Fibroblast of lung (primary cell): ENCODE results near the gene PLAGL1. TPM values are rescaled to one million over a fixed set of nuclear protein-coding genes. Genes with fewer than 3 reads are reported as not detected.
A peak's percentile ranks its signal among the peaks of the same experiment; 100 is the strongest.

ENCODE experiments used
- DNase-seq, 2 donors: peaks; one replicate each; pipeline versions ENCODE4 v3.0.0 to v3.0.0-alpha.2; 2010; ENCODE audit warnings: low read depth in 2 of 2
- H2AFZ ChIP-seq: 2 replicates; pipeline ENCODE4 v1.5.1; 2012; ENCODE audit warnings: low read length, control low read depth, inconsistent platforms
- H3K27ac ChIP-seq: 2 replicates; pipeline ENCODE4 v1.5.1; 2011; ENCODE audit warnings: low read length, control low read depth; ENCODE audit not compliant: insufficient read depth
- H3K27me3 ChIP-seq: 2 replicates; pipeline ENCODE4 v1.5.1; 2011; ENCODE audit warnings: mild to moderate bottlenecking, low read length; ENCODE audit not compliant: control insufficient read depth, insufficient read depth
- H3K36me3 ChIP-seq: 2 replicates; pipeline ENCODE4 v1.5.1; 2011; ENCODE audit warnings: low read length; ENCODE audit not compliant: control insufficient read depth, insufficient read depth
- H3K4me1 ChIP-seq: 2 replicates; pipeline ENCODE4 v1.5.1; 2011; ENCODE audit warnings: low read length; ENCODE audit not compliant: control insufficient read depth, insufficient read depth; ENCODE audit errors: extremely low read depth
- H3K4me2 ChIP-seq: 2 replicates; pipeline ENCODE4 v1.5.1; 2011; ENCODE audit warnings: low read length, control low read depth; ENCODE audit not compliant: insufficient read depth; ENCODE audit errors: extremely low read depth
- H3K4me3 ChIP-seq, 4 experiments: fragments of 200-600 bp in 1 of 4; sonication (generic) in 1 of 4; replicated peaks in 1 of 4; 2 replicates each; pipeline ENCODE4 v1.5.1; 2011 to 2016; ENCODE audit warnings: low read length in 4 of 4, low read depth in 3 of 4, mild to moderate bottlenecking in 3 of 4, control low read depth in 2 of 4, inconsistent platforms in 1 of 4, mixed read lengths in 1 of 4; ENCODE audit not compliant: insufficient read depth in 1 of 4; ENCODE audit errors: control extremely low read depth in 1 of 4
- H3K79me2 ChIP-seq: 2 replicates; pipeline ENCODE4 v1.5.1; 2012; ENCODE audit warnings: mild to moderate bottlenecking, low read length, inconsistent platforms; ENCODE audit not compliant: control insufficient read depth, insufficient read depth
- H3K9ac ChIP-seq: 2 replicates; pipeline ENCODE4 v1.5.1; 2011; ENCODE audit warnings: mild to moderate bottlenecking, low read length, control low read depth; ENCODE audit not compliant: insufficient read depth
- H3K9me3 ChIP-seq: 2 replicates; pipeline ENCODE4 v1.5.1; 2012; ENCODE audit warnings: low read depth, low read length; ENCODE audit not compliant: control insufficient read depth, insufficient read depth
- H4K20me1 ChIP-seq: 2 replicates; pipeline ENCODE4 v1.5.1; 2011; ENCODE audit warnings: low read length; ENCODE audit not compliant: control insufficient read depth, insufficient read depth; ENCODE audit errors: extremely low read depth
- EZH2 ChIP-seq: IDR thresholded peaks from 2 replicates; pipeline ENCODE4 v1.5.1; 2012; ENCODE audit warnings: low read length, control low read depth, mild to moderate bottlenecking; ENCODE audit errors: missing control alignments
- polyA minus RNA-seq: library from RNA; depleted of rRNA, polyadenylated mRNA; stranded (reverse); fragments of >200 nt; gene quantifications from 2 replicates; pipeline ENCODE4 v1.2.3, GENCODE V29; 2011; ENCODE audit warnings: low replicate concordance
- polyA plus RNA-seq, 2 donors: library from polyadenylated mRNA; depleted of rRNA in 1 of 2; stranded (reverse) in 1 of 2; unstranded in 1 of 2; fragments of >200 nt; gene quantifications; 2 replicates each; pipeline ENCODE4 v1.2.1, GENCODE V29; 2011 to 2012; ENCODE audit warnings: missing spikeins in 1 of 2
- total RNA-seq: library from RNA; depleted of rRNA; stranded (reverse); fragments of >200 nt; gene quantifications from 2 replicates; pipeline ENCODE4 v1.2.1, GENCODE V29; 2014
- TF ChIP-seq, protein P1 (sequence below), 2 donors: IDR thresholded peaks in 1 of 2; conservative IDR thresholded peaks in 1 of 2; 1 replicate in 1 of 2; 2 replicates in 1 of 2; pipeline ENCODE4 v1.5.1; 2011 to 2012; ENCODE audit warnings: low read length in 2 of 2, control low read depth in 1 of 2, inconsistent platforms in 1 of 2, low read depth in 1 of 2, mild to moderate bottlenecking in 1 of 2

Gene PLAGL1, protein sequence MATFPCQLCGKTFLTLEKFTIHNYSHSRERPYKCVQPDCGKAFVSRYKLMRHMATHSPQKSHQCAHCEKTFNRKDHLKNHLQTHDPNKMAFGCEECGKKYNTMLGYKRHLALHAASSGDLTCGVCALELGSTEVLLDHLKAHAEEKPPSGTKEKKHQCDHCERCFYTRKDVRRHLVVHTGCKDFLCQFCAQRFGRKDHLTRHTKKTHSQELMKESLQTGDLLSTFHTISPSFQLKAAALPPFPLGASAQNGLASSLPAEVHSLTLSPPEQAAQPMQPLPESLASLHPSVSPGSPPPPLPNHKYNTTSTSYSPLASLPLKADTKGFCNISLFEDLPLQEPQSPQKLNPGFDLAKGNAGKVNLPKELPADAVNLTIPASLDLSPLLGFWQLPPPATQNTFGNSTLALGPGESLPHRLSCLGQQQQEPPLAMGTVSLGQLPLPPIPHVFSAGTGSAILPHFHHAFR
- total RNA-seq: 8.0 and 11.4 TPM in 2 replicates
- polyA plus RNA-seq: 24.2 and 25.0 TPM in 2 replicates
- 19.1 and 19.5 TPM in 2 replicates for polyA plus RNA-seq (2012)
- polyA minus RNA-seq: 19.7 and 52.2 TPM in 2 replicates

- H4K20me1 ChIP-seq: no peaks in the 10 kb centered on the region
- H3K27ac ChIP-seq: peak within 1 kb of the TSS; percentile 84
- no peaks in the 10 kb centered on the region for H3K4me1 ChIP-seq
- no peaks in the 10 kb centered on the region for H3K27me3 ChIP-seq
- no peak for TF ChIP-seq EZH2
- peak; percentile 61 to 65 for DNase-seq
- H3K36me3 ChIP-seq: no peaks in the 10 kb centered on the region
- H3K9ac ChIP-seq: peak within 1 kb of the TSS; percentile 39
- H3K79me2 ChIP-seq: peaks cover 4% of the 10 kb centered on the region
- no peaks in the 10 kb centered on the region for H3K9me3 ChIP-seq
- peak within 1 kb of the TSS; percentile 64 to 89 (median 67) for H3K4me3 ChIP-seq
- H2AFZ ChIP-seq: peak within 1 kb of the TSS; percentile 39
- H3K4me2 ChIP-seq: peak within 1 kb of the TSS; percentile 90
These were observed at the start of gene PLAGL1 for GRCh38 chr6:144008120-144008811. TSS of gene PLAGL1 (minus strand) at chr6:144008259. CDS start at chr6:143948136, 60,123 bp downstream.

- TF ChIP-seq, protein P1, sequence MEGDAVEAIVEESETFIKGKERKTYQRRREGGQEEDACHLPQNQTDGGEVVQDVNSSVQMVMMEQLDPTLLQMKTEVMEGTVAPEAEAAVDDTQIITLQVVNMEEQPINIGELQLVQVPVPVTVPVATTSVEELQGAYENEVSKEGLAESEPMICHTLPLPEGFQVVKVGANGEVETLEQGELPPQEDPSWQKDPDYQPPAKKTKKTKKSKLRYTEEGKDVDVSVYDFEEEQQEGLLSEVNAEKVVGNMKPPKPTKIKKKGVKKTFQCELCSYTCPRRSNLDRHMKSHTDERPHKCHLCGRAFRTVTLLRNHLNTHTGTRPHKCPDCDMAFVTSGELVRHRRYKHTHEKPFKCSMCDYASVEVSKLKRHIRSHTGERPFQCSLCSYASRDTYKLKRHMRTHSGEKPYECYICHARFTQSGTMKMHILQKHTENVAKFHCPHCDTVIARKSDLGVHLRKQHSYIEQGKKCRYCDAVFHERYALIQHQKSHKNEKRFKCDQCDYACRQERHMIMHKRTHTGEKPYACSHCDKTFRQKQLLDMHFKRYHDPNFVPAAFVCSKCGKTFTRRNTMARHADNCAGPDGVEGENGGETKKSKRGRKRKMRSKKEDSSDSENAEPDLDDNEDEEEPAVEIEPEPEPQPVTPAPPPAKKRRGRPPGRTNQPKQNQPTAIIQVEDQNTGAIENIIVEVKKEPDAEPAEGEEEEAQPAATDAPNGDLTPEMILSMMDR (conservative IDR thresholded peaks at IDR 0.05 in 1 of 2, IDR thresholded peaks at IDR 0.05 in 1 of 2; ENCODE audit: low read depth in 1 of 2, low read length in 2 of 2): no peak
- no peak for TF ChIP-seq EZH2
- Histone ChIP-seq H3K79me2 (no peaks in the 10 kb centered on the region), H3K27me3 (peaks cover 5% of the 10 kb centered on the region), H3K36me3 (no peaks in the 10 kb centered on the region), H3K9ac (no peak overlapping the region), H2AFZ (no peak overlapping the region), H3K9me3 (no peaks in the 10 kb centered on the region), H3K27ac (no peak overlapping the region), H3K4me1 (no peaks in the 10 kb centered on the region), H4K20me1 (no peaks in the 10 kb centered on the region), H3K4me2 (no peak overlapping the region), H3K4me3 (no peak overlapping the region)
- DNase-seq: no peak
These were observed 47.3 kb upstream of the PLAGL1 start for GRCh38 chr6:144055121-144055931.

- Histone ChIP-seq H4K20me1 (no peaks in the 10 kb centered on the region), H2AFZ (no peak overlapping the region), H3K4me1 (no peaks in the 10 kb centered on the region), H3K79me2 (no peaks in the 10 kb centered on the region), H3K4me3 (no peak overlapping the region), H3K27me3 (peaks cover 13% of the 10 kb centered on the region), H3K9ac (no peak overlapping the region), H3K36me3 (no peaks in the 10 kb centered on the region), H3K4me2 (no peak overlapping the region), H3K9me3 (no peaks in the 10 kb centered on the region), H3K27ac (no peak overlapping the region)
- DNase-seq: no peak
- no peak for TF ChIP-seq EZH2
- TF ChIP-seq, protein P1 (conservative IDR thresholded peaks at IDR 0.05 in 1 of 2, IDR thresholded peaks at IDR 0.05 in 1 of 2; ENCODE audit: low read depth in 1 of 2, low read length in 2 of 2): no peak
These were observed 45.5 kb upstream of the PLAGL1 start for GRCh38 chr6:144053601-144054000.
